GM12874 (cell line): ENCODE data around the gene IQCK.

Source experiments
- CTCF ChIP-seq: IDR thresholded peaks from 2 replicates; pipeline ENCODE4 v1.5.1; 2011; ENCODE audit warnings: low read depth, mild to moderate bottlenecking, control low read depth, low read length, moderate library complexity; ENCODE audit not compliant: insufficient read depth

IQCK gene

GRCh38 chr16:19864566-19864965 lies 146.5 kb downstream of the IQCK start:
- TF ChIP-seq CTCF: no peak

DNA sequence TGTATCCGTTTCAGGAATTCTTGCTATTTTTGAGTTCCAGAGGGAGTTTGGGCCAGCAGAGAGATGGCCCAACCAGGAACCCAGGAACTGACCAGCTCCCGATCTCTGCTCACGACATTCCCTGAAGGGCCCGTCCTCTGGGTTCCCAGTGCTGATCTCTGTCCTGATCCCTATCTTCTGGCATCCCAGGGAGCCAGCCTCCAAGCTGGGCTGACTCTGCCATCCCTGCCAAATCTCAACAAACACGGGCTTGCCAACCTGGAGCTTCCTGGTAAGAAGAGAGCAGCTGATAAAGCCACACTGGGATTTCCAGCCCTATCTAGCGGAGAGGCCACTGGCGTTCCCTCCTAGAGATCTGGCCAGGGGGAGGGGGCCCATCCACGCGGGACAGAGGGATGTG lies 150.3 kb downstream of the IQCK start:
- no peak for TF ChIP-seq CTCF

DNA sequence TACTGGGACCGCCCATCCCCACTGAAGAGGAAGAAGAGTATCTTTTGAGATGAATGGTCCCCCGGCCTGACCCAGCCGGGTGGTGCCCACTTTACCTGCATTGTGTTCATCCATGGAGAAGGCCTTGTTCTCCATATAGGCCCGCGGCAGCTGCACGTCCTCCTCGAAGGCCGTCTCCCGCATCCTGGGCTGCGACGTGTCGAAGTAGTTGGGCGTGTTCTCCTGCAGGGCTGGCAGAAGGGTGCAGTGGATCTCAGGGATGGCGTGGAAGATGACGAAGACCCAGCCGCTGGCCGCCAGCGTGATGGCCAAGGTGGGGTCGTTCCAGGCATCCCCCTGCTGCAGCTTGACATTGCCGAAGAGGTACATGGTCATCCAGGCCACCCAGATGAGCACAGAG lies 153.7 kb downstream of the IQCK start:
- TF ChIP-seq CTCF: no peak

GRCh38 chr16:19872179-19872863 lies 154.2 kb downstream of the IQCK start:
- no peak for TF ChIP-seq CTCF

DNA sequence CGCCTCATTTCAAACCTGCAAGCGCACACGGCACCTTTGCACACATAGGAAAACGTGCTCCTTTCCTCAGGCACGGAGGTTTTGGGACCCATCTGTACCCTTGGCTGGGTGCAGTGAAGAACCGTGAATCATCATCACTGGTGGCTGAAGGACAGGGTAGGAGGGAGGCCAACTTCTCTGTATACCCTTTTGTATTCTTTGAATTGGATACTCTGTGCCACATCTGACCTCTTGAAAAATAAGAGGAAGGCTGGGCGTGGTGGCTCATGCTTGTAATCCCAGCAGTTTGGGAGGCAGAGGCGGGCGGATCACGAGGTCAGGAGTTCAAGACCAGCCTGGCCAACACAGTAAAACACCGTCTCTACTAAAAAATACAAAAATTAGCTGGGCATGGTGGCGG lies 154.9 kb downstream of the IQCK start:
- TF ChIP-seq CTCF: no peak

DNA sequence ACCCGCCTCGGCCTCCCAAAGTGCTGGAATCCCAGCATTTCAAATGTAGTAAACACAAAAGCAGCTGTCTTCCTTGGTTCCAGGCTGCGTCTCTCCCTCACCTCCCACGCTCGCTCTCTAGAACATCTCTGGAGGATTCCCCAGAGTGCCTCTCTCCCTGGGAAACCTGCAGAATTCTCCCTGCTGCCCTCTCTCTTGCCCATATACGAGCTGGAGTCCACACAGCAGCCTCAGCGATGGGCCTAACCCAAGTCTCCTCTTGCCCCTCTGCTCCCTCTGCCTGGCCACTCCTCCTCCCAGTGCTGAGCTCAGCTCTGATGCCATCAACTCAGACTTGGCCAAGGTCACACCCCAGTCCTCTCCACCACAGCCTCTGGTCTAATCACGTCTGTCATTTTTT lies 156.0 kb downstream of the IQCK start:
- no peak for TF ChIP-seq CTCF

- TF ChIP-seq CTCF: no peak
Measured at GRCh38 chr16:19874851-19875546, 156.9 kb downstream of the IQCK start.
